HG03571 (cell line): ENCODE measurements around the gene BPHL.
"Not testable (repeated sequence)": the region's sequence is repeated elsewhere in the genome, so short reads cannot be mapped to it uniquely, and the experiment has no call there.

Experiments used
- ATAC-seq: cut with Tn5 transposase; IDR thresholded peaks from one replicate; pipeline ENCODE4 v1.9.1; 2021; ENCODE audit not compliant: unreplicated experiment

BPHL gene

GRCh38 chr6:3176562-3177355 lies 58.2 kb downstream of the BPHL start:
- no peak for ATAC-seq

GRCh38 chr6:3178666-3179065 lies 60.2 kb downstream of the BPHL start:
- not testable (repeated sequence) for ATAC-seq

- not testable (repeated sequence) for ATAC-seq
Observed at GRCh38 chr6:3179945-3180344, 61.4 kb downstream of the BPHL start.

- no peak for ATAC-seq
Observed at GRCh38 chr6:3181105-3181504, 62.6 kb downstream of the BPHL start.

GRCh38 chr6:3183066-3183465 lies 64.6 kb downstream of the BPHL start:
- no peak for ATAC-seq

GRCh38 chr6:3186974-3187382 lies 68.5 kb downstream of the BPHL start:
- ATAC-seq = no peak

GRCh38 chr6:3188262-3188661 lies 69.8 kb downstream of the BPHL start:
- no peak for ATAC-seq

GRCh38 chr6:3189192-3189591 lies 70.7 kb downstream of the BPHL start:
- ATAC-seq = not testable (repeated sequence)

- ATAC-seq = no peak
Observed at GRCh38 chr6:3190056-3190455, 71.5 kb downstream of the BPHL start.

GRCh38 chr6:3190779-3191178 lies 72.3 kb downstream of the BPHL start:
- no peak for ATAC-seq

GRCh38 chr6:3193102-3193849 lies 74.8 kb downstream of the BPHL start:
- no peak for ATAC-seq

GRCh38 chr6:3194535-3195419 lies 76.3 kb downstream of the BPHL start:
- ATAC-seq = no peak

- ATAC-seq = no peak
Observed at GRCh38 chr6:3195420-3195694, 76.8 kb downstream of the BPHL start.

- ATAC-seq = no peak
Observed at GRCh38 chr6:3195695-3196497, 77.4 kb downstream of the BPHL start.

- no peak for ATAC-seq
Observed at GRCh38 chr6:3196770-3197169, 78.3 kb downstream of the BPHL start.

GRCh38 chr6:3197734-3198133 lies 79.2 kb downstream of the BPHL start:
- ATAC-seq = not testable (repeated sequence)

GRCh38 chr6:3199382-3199781 lies 80.9 kb downstream of the BPHL start:
- ATAC-seq = no peak

GRCh38 chr6:3200682-3201081 lies 82.2 kb downstream of the BPHL start:
- no peak for ATAC-seq

- no peak for ATAC-seq
Observed at GRCh38 chr6:3201388-3201787, 82.9 kb downstream of the BPHL start.
